Measurements from ENCODE around the gene KMT2A. TPM values are rescaled to one million over a fixed set of nuclear protein-coding genes. Genes with fewer than 3 reads are reported as not detected.
A peak's percentile ranks its signal among the peaks of the same experiment; 100 is the strongest.

KMT2A gene
- total and polyA plus RNA-seq, 4 donors = 7.7 to 127 (median 27.0) TPM

DNA sequence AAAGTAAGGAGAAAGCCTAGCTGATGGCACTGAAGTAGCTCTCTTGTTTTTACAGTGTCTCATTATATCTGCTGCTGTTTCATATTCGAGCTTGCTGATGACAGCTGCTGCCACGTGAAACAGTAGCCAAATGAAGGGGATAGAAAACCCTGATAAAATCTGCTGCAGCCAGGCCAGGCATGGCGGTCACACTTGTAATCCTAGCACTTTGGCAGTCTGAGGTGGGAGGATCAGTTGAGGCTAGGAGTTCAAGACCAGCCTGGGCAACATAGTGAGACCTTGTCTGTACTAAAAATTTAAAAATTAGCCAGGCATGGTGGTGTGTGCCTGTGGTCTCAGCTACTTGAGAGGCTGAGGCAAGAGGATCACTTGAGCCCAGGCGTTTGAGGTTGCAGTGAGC is 116.0 kb downstream of the KMT2A start:
- TF ChIP-seq, protein P1, sequence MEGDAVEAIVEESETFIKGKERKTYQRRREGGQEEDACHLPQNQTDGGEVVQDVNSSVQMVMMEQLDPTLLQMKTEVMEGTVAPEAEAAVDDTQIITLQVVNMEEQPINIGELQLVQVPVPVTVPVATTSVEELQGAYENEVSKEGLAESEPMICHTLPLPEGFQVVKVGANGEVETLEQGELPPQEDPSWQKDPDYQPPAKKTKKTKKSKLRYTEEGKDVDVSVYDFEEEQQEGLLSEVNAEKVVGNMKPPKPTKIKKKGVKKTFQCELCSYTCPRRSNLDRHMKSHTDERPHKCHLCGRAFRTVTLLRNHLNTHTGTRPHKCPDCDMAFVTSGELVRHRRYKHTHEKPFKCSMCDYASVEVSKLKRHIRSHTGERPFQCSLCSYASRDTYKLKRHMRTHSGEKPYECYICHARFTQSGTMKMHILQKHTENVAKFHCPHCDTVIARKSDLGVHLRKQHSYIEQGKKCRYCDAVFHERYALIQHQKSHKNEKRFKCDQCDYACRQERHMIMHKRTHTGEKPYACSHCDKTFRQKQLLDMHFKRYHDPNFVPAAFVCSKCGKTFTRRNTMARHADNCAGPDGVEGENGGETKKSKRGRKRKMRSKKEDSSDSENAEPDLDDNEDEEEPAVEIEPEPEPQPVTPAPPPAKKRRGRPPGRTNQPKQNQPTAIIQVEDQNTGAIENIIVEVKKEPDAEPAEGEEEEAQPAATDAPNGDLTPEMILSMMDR (IDR thresholded peaks at IDR 0.05; ENCODE audit: control extremely low read depth, extremely low read depth) = no peak
- Histone ChIP-seq H3K9ac (ENCODE audit: insufficient read depth in 1 of 2, low read length in 2 of 2) (no peak overlapping the region), H3K27ac (ENCODE audit: low read depth in 1 of 2, low read length in 1 of 2) (no peak overlapping the region), H3K4me1 (ENCODE audit: control insufficient read depth in 5 of 5, insufficient read depth in 5 of 5, low read length in 5 of 5) (no peaks in the 10 kb centered on the region), H3K27me3 (ENCODE audit: control insufficient read depth in 3 of 3, insufficient read depth in 3 of 3, low read length in 2 of 3) (no peaks in the 10 kb centered on the region), H3K9me3 (ENCODE audit: control insufficient read depth in 4 of 4, insufficient read depth in 3 of 4, low read length in 3 of 4) (no peaks in the 10 kb centered on the region), H3K4me3 (no peak overlapping the region), H3K36me3 (ENCODE audit: control insufficient read depth in 4 of 4, insufficient read depth in 4 of 4, low read length in 4 of 4) (peaks cover 12 to 26% (median 23%) of the 10 kb centered on the region in 4 donors)
- ATAC-seq (ENCODE audit: insufficient read depth, low FRiP score) (no peak), DNase-seq (no peak)
- 90 to 91% methylated on average over 4 of the region's 4 CpGs for WGBS, 2 donors

DNA sequence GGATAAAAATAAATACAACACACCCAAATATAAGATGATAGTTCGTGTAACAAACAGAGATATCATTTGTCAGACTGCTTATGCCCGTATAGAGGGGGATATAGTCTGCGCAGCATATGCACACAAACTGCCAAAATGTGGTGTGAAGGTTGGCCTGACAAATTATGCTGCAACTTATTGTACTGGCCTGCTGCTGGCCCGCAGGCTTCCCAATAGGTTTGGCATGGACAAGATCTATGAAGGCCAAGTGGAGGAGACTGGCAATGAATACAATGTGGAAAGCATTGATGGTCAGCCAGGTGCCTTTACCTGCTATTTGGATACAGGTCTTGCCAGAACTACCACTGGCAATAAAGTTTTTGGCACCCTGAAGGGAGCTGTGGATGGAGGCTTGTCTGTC is 124.5 kb downstream of the KMT2A start:
- Histone ChIP-seq H3K36me3 (ENCODE audit: control insufficient read depth in 4 of 4, insufficient read depth in 4 of 4, low read length in 4 of 4) (peaks cover 4 to 22% (median 11%) of the 10 kb centered on the region in 4 donors), H3K9me3 (ENCODE audit: control insufficient read depth in 4 of 4, insufficient read depth in 3 of 4, low read length in 3 of 4) (no peaks in the 10 kb centered on the region), H3K27me3 (ENCODE audit: control insufficient read depth in 3 of 3, insufficient read depth in 3 of 3, low read length in 2 of 3) (no peaks in the 10 kb centered on the region), H3K4me1 (ENCODE audit: control insufficient read depth in 5 of 5, insufficient read depth in 5 of 5, low read length in 5 of 5) (peaks cover 0 to 4% (median 0%) of the 10 kb centered on the region in 5 donors), H3K9ac (ENCODE audit: insufficient read depth in 1 of 2, low read length in 2 of 2) (no peak overlapping the region), H3K27ac (ENCODE audit: low read depth in 1 of 2, low read length in 1 of 2) (no peak overlapping the region), H3K4me3 (no peak overlapping the region)
- DNase-seq (no peak), ATAC-seq (ENCODE audit: insufficient read depth, low FRiP score) (no peak)
- TF ChIP-seq, protein P1 (IDR thresholded peaks at IDR 0.05; ENCODE audit: control extremely low read depth, extremely low read depth) = no peak
- 93 to 94% methylated on average over 4 of the region's 4 CpGs for WGBS, 2 donors

DNA sequence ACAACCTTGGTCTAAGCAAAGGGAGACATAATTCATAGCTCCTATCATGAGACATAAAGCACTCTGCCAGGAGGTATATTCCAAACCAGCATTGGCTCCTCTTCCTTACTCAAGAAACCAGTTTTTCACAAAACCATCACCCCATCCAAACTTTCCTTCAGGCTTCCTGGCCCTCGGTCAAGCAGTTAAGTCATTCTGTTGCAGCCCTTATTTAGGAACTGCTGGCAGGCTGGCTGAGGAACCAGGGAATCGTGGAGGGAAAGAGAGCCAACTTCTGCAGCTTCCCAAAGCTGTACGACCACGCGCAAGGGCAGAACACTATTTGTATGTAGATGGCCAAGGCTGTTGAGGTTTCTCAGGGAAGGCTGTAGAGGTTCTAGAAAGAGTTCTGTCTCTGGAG is 128.8 kb downstream of the KMT2A start:
- Histone ChIP-seq H3K27ac (ENCODE audit: low read depth in 1 of 2, low read length in 1 of 2) (peak overlapping the region in 1 of 2 donors; percentile 51), H3K4me1 (ENCODE audit: control insufficient read depth in 5 of 5, insufficient read depth in 5 of 5, low read length in 5 of 5) (peaks cover 0 to 4% (median 0%) of the 10 kb centered on the region in 5 donors), H3K9me3 (ENCODE audit: control insufficient read depth in 4 of 4, insufficient read depth in 3 of 4, low read length in 3 of 4) (no peaks in the 10 kb centered on the region), H3K27me3 (ENCODE audit: control insufficient read depth in 3 of 3, insufficient read depth in 3 of 3, low read length in 2 of 3) (no peaks in the 10 kb centered on the region), H3K9ac (ENCODE audit: insufficient read depth in 1 of 2, low read length in 2 of 2) (peak overlapping the region in 1 of 2 donors; percentile 53), H3K4me3 (no peak overlapping the region), H3K36me3 (ENCODE audit: control insufficient read depth in 4 of 4, insufficient read depth in 4 of 4, low read length in 4 of 4) (peaks cover 0 to 4% (median 2%) of the 10 kb centered on the region in 4 donors)
- TF ChIP-seq, protein P1 (IDR thresholded peaks at IDR 0.05; ENCODE audit: control extremely low read depth, extremely low read depth) = no peak
- 39 to 48% methylated on average over 5 of the region's 5 CpGs for WGBS, 2 donors
- DNase-seq (peak; percentile 25 to 61 (median 58)), ATAC-seq (ENCODE audit: insufficient read depth, low FRiP score) (no peak)

DNA sequence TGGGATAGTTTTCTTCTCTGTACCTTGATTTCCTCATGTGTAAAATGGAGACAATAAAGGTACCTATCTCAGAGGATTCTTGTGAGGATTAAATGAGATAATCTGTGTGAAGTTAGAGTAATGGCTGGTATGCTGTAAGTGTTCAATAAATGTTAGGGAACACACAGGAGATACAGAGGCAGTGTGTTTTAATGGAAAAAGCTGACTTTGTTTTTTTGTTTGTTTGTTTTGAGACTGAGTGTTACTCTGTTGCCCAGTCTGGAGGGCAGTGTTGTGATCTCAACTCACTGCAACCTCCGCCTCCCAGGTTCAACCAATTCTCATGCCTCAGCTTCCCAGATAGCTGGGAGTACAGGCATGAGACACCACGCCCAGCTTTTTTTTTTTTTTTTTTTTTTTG is 133.4 kb downstream of the KMT2A start:
- Histone ChIP-seq H3K4me3 (no peak overlapping the region), H3K27me3 (ENCODE audit: control insufficient read depth in 3 of 3, insufficient read depth in 3 of 3, low read length in 2 of 3) (no peaks in the 10 kb centered on the region), H3K9me3 (ENCODE audit: control insufficient read depth in 4 of 4, insufficient read depth in 3 of 4, low read length in 3 of 4) (no peaks in the 10 kb centered on the region), H3K4me1 (ENCODE audit: control insufficient read depth in 5 of 5, insufficient read depth in 5 of 5, low read length in 5 of 5) (peaks cover 0 to 23% (median 4%) of the 10 kb centered on the region in 5 donors), H3K9ac (ENCODE audit: insufficient read depth in 1 of 2, low read length in 2 of 2) (no peak overlapping the region), H3K27ac (ENCODE audit: low read depth in 1 of 2, low read length in 1 of 2) (no peak overlapping the region), H3K36me3 (ENCODE audit: control insufficient read depth in 4 of 4, insufficient read depth in 4 of 4, low read length in 4 of 4) (peaks cover 0 to 9% (median 0%) of the 10 kb centered on the region in 4 donors)
- ATAC-seq (ENCODE audit: insufficient read depth, low FRiP score) = no peak
- TF ChIP-seq, protein P1 (IDR thresholded peaks at IDR 0.05; ENCODE audit: control extremely low read depth, extremely low read depth) = no peak
- no peak for DNase-seq
- WGBS, 2 donors = 93 to 100% methylated on average over 2 of the region's 2 CpGs
